COLO829 (cell line): ENCODE measurements around the gene PHF19.
A peak's percentile ranks its signal among the peaks of the same experiment; 100 is the strongest.

Experiments used
- DNase-seq: peaks from one replicate; pipeline ENCODE4 v3.0.0; 2012; ENCODE audit warnings: low spot score

Gene PHF19

GRCh38 chr9:120891884-120892747, 15.1 kb upstream of the PHF19 start:
- DNase-seq: no peak

GRCh38 chr9:120891245-120891883, 14.4 kb upstream of the PHF19 start:
- no peak for DNase-seq

- DNase-seq: peak; percentile 32
These were observed 13.6 kb upstream of the PHF19 start for GRCh38 chr9:120890320-120891244.

GRCh38 chr9:120889606-120890271, 12.8 kb upstream of the PHF19 start:
- no peak for DNase-seq

- no peak for DNase-seq
These were observed 11.6 kb upstream of the PHF19 start for GRCh38 chr9:120888626-120889025.

- DNase-seq: no peak
These were observed 9.5 kb upstream of the PHF19 start for GRCh38 chr9:120886490-120886967.

GRCh38 chr9:120885958-120886357, 9.0 kb upstream of the PHF19 start:
- DNase-seq: no peak

GRCh38 chr9:120885457-120885856, 8.5 kb upstream of the PHF19 start:
- DNase-seq: no peak

- DNase-seq: no peak
These were observed 6.6 kb upstream of the PHF19 start for GRCh38 chr9:120883608-120883996.

GRCh38 chr9:120882935-120883607, 6.1 kb upstream of the PHF19 start:
- DNase-seq: no peak

GRCh38 chr9:120879446-120879845, 2.5 kb upstream of the PHF19 start:
- no peak for DNase-seq

GRCh38 chr9:120878188-120879130, 1.5 kb upstream of the PHF19 start:
- no peak for DNase-seq

- peak; percentile 33 for DNase-seq
These were observed 467 bp upstream of the PHF19 start for GRCh38 chr9:120877276-120878034.

- peak; percentile 73 for DNase-seq
These were observed 790 bp downstream of the PHF19 start for GRCh38 chr9:120875954-120876841.

GRCh38 chr9:120875643-120875953, 1.4 kb downstream of the PHF19 start:
- no peak for DNase-seq

- DNase-seq: no peak
These were observed 1.8 kb downstream of the PHF19 start for GRCh38 chr9:120875195-120875565.

GRCh38 chr9:120874226-120875194, 2.5 kb downstream of the PHF19 start:
- no peak for DNase-seq
